Stimulated activated CD4-positive, alpha-beta T cell treated with anti-CD3 and anti-CD28 coated beads, Interleukin-12 subunit alpha, Interleukin-12 subunit beta, amount 100 ng/mL, for 24 hours (primary cell): ENCODE results near the gene CNNM1.

Source experiments
- DNase-seq, 2 experiments: peaks; one replicate each; pipeline ENCODE4 v3.0.0-alpha.2; 2020; ENCODE audit warnings: low read depth in 2 of 2

CNNM1 gene

DNA sequence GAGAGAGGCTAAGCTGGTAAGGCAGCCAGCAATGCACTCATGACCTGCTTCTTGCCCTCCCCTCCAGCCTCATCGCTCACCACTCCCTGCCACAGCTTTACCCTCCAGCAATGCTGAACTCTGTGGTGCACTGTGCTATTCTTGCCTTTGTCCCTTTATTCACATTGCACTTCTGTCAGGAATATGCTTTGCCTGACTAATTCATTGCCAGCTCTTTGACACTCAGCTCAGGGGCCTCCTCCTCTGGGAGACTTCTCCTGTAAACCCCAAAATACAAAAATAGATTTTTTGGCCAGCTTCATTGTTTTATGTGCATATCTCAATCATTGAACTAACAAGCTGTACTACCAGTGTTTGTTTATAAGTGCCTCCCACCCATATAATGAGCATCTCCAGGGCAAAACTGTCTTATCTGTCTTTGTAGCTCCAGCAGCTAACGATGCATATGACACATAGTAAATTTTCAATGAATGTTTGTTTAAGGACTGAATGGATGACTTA lies 8.2 kb downstream of the CNNM1 start:
- no peak for DNase-seq

DNA sequence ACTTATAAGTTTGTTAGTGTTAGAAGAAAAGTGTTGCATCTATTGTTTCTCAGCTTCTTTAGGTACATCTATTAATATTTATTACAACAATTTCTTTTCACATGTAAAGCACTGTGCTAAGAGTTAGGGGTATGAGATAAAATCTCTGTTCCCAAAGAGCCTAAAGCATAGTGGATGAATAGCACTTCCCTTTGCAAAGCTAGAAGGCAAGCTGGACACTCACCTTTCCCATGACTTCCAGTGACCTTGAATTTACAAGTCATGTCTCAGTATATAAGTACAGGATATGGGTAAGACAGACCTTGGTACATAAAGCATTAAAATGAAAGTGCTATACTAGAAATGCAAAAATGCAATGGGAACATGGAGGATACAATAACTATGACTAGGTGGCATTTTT lies 8.7 kb downstream of the CNNM1 start:
- no peak for DNase-seq

DNA sequence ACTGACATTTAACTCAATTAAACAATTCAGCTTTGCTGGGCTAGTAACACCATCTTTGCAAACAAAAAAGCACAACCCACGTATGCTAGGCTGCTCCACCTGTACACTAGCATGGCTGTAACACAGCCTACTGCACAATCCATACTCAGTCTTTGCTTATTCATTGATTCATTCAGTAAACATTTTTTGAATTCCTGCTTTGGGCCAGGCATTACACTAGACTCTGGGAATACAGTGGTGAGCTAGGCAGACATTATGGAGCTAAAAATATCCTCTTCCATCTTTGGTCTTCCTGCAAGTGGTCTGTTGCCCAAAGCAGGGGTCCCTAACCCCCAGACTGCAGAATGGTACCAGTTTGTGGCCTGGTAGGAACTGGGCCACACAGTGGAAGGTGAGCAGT lies 9.9 kb downstream of the CNNM1 start:
- no peak for DNase-seq

GRCh38 chr10:99339563-99340047 lies 10.4 kb downstream of the CNNM1 start:
- DNase-seq: no peak

- DNase-seq: no peak
These were observed 11.5 kb downstream of the CNNM1 start for GRCh38 chr10:99340650-99341049.

GRCh38 chr10:99341248-99341647 lies 12.1 kb downstream of the CNNM1 start:
- no peak for DNase-seq

- no peak for DNase-seq
These were observed 12.8 kb downstream of the CNNM1 start for GRCh38 chr10:99341860-99342490.

DNA sequence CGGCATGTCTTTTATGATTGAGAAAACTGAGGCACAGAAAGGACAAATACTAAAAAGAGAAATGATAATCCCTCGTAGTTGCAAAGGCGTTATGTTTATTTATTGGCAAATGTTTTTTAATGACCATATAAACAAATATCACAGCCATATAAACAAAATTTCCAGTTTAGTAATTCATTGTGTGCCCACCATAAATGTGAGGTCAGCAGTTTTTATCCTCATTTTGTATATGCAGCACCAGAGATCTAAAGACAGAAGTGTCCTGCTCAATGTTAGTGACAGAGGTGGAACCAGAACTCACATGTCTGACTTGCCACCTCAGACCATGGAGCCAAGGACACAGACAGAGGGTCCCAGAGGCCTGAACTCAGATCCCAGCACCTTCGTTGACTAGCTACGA lies 14.1 kb downstream of the CNNM1 start:
- no peak for DNase-seq

- no peak for DNase-seq
These were observed 15.6 kb downstream of the CNNM1 start for GRCh38 chr10:99344715-99345114.

DNA sequence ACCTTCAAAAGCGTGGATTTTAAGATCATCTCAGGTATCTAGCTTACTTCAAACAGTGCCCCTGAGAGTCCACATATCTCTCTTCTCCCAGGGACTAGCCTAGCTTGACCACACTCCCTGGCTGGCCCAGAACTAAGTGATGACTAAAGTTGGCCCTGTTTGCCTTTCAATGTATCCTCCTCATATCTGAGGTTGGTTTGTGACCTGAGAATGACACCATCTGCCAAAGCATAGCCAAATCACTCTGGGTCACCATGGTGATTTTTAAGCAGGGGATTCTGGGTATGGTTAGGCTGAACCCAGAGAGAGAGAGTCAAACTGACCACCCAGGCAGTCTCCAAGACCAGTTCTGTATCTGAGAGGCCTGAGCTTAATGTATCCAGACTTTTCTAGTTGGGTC lies 16.2 kb downstream of the CNNM1 start:
- DNase-seq: no peak

DNA sequence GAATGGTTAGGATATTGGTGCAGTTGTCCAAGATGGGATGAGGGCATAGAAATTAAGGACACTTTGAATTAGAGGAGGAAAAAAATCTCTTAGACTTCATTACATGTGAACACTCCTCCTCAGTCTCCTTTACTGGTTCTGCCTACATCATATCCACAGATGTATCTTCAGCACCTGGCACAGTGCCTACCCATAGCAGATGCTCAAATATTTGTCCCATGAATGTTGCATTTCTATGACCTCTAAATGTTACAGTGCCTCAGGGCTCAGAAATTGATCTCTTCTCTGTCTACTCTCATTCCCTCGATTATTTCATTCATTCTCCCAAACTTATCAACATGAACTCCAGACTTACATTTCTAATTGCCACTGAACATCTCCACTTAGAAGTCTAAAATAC lies 17.1 kb downstream of the CNNM1 start:
- DNase-seq: no peak

GRCh38 chr10:99347672-99348071 lies 18.5 kb downstream of the CNNM1 start:
- no peak for DNase-seq

DNA sequence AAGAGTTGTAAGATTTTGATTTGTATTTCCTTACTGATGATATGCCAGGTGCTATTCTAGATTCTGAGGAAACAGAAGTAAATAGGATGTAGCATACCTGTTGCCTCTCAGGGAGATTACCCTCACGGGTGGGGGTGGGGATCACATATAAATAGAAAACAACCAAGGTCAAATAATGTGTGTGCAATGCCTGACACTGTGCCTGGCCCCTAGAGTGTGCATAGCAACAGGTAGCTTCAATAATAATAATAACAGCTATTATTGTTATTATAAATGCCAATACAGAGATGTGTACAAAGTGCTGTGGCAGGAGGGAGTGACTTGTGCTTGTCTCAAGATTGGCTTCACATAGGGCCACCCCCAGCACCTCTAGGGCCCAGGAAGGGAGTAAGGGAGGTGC lies 24.0 kb downstream of the CNNM1 start:
- no peak for DNase-seq

DNA sequence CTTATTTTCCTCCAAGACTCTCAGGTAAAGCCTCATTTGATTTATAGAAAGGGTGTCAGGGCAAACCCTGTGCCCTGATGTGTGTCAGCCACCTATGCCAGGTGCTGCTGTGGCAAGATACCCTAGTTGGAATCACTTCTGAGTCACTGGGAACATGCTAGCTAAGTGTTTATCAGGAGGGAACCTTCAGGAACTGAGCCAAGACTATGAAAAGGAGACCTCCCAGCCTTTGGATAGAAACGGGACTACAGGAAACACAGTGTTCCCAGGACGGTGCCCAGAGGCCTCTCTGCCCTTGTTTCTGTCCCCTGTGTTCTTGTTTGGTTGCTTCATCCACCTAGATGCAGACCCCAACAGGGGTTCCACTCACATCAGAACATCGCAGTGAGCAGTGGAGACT lies 28.5 kb downstream of the CNNM1 start:
- no peak for DNase-seq

- no peak for DNase-seq
These were observed 28.9 kb downstream of the CNNM1 start for GRCh38 chr10:99358101-99358500.

- no peak for DNase-seq
These were observed 31.8 kb downstream of the CNNM1 start for GRCh38 chr10:99360934-99361333.

- no peak for DNase-seq
These were observed 35.0 kb downstream of the CNNM1 start for GRCh38 chr10:99364125-99364524.

- no peak for DNase-seq
These were observed 36.2 kb downstream of the CNNM1 start for GRCh38 chr10:99365311-99365710.

- DNase-seq: no peak
These were observed 36.6 kb downstream of the CNNM1 start for GRCh38 chr10:99365736-99366135.

DNA sequence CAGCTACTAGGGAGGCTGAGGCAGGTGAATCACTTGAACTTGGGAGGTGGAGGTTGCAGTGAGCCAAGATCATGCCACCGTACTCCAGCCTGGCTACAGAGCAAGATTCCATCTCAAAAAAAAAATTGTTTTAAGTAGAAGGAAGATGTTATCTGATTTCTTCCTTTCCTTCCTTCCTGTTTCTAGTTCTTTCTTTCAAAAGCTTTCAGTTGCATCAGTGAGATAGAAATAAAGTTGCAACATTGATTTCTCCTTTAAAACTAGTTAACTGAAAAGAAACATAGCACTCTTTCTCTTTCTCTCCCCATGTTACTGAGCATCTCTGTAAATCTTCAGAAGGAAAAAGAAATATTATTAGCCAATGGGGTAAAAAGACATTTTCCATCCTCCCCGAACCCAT lies 37.5 kb downstream of the CNNM1 start:
- DNase-seq: no peak

- no peak for DNase-seq
These were observed 39.5 kb downstream of the CNNM1 start for GRCh38 chr10:99368646-99369045.

GRCh38 chr10:99369126-99369525 lies 40.0 kb downstream of the CNNM1 start:
- DNase-seq: no peak

DNA sequence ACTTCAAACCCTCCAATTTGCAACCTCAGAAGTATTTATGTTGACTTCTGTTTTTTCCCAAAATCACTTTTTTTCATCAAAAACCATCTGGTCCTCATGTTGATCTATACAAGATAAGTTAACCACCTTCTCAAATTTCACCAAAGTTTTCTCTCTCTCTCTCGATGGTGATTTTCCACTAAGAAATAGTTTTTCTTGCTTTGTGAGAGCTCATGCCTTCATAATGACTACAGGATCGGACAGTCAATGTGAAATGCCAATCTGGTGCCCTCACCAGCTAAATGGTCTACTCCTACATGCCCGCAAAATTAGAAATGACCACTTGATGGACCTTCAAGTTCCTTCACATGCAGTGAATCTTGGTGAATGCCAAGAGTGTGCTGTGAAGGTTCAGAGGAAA lies 40.4 kb downstream of the CNNM1 start:
- no peak for DNase-seq

- DNase-seq: no peak
These were observed 41.8 kb downstream of the CNNM1 start for GRCh38 chr10:99370993-99371392.
